DMS114 treated with DMSO at 0.1 percent for 48 hours (cell line): ENCODE measurements around the gene DEDD2.

Experiments used
- DNase-seq: peaks from one replicate; lab custom pipeline; 2025; ENCODE audit not compliant: unreplicated experiment; lab: John Stamatoyannopoulos, UW

The DEDD2 gene

DNA sequence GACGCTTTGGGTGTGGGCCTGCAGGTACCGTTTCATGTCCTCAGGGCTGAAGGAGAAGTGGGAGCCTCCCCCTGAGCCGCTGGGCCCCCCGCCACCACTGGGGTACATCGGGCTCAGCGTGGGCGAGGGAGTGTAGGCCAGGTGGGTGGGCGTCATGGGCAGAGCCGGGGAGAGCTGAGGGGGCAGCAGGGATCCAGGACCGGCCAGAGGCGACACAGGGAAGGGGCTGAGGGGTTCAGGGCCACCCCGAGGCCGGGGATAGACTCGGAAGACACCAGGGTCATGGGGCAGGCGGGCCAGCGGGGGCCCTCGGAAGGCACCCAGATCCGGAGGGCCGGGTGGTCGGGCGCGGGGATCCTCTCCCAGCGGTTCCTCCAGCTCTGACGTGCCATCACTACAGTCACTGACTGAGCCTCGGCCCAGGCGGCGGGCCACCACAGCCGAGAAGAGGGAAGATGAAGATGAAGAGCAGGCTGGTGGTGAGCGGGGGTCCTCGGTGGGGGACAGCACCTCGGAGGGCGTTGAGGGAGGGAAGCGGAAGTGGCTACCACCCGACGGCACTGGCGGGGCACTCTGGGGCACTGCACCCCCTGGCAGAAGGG lies 31.8 kb upstream of the DEDD2 start:
- DNase-seq = no peak

DNA sequence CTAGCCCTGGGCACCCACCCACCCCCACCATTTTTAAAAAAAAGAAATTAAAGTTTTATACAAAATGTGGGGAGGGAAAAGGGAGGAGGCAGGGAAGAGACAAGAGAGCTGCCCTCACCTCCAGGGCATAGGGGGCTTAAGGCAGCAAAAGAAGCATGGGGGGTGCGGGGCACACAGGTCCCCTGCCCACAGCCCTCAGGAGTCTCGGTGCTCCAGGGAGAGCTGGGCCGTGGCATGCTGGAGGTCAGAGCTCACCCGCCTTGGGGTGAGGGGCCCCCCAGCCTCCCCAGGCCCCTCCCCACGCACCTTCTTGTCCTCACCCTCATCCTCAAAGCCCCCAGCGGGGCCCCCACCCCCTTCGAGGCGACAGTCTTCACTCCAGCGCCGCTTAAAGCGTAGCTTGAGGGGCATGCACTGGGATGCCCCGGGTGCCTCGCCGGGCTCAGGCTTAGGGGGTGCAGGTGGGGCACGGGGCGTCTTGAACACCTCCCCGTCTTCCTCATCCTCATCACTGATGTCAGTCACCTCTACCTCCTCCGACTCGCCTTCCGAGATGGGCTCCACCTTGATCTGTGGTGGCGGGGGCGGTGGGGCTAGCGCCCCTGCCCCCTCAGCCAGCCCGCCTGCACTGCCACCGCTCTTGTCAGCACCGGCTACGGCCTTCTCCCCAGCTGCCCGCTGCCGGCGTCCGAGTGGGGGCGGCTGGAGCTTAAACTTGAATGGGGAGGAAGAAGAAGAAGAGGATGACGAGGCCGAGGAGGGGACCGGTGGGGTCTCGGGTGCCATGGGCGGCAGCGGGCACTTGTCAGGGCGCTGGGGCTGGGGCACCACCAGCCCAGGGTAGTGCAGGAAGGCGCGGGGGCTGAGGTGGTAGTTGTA lies 31.0 kb upstream of the DEDD2 start:
- no peak for DNase-seq

DNA sequence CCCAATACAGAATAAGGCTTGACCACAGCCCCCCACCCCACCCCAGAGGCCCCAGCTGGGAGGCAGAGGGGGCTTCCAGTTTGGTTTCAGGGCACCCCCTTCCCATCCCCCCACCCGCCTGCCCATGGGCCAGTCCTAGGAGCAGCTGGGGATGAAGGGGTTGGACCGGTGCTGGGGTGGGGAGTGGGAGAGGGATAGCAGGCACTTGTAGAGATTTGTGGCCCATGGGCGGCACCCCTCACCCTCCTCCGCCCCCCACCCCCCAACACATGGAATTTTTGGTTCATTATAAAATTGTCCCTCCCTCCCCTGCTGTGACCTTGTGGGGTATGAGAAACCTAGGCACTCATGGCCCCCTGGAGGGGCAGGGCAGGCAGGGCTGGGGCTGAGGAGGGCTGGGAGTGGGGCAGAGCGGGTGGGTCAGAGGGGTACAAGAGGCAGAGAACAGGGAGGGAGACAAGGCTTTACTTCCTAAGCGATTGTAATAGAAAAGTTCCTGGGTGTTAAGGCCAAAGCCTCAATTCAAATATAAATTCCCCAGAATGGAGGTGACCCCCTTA lies 30.2 kb upstream of the DEDD2 start:
- no peak for DNase-seq

DNA sequence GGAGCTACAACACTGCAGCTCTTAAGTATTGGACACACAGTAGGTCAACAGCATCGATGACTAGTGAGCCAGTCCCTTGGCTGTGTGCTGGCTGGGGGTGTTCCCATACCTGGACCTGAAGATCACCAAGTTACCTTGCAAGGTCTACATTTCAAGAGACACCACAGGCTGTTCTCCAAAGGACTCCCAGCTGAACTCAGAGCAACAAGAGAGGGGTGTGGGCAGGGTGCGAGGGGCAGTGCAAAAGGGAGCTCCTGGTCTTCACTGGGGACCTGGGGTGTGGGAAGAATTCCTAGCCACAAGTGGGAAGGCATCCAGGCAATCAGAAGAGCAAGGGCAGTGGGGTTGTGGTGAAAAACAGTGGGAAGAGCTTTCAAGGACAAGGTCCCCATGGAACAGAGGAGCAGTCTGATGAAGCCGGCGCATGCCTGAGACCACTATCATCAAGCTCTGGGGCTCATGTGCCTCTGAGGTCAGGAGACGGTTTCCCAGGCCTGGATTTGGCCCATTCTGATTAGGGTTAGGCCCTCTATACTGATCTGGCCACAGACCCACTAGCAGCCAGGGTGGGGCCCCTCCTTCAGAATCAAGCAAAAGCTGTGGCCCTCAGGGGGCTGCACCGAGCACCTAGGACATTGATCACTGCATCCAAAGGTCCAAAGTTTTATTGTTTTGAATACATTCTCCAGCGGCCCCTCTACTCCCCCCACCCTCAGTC lies 29.6 kb upstream of the DEDD2 start:
- no peak for DNase-seq

DNA sequence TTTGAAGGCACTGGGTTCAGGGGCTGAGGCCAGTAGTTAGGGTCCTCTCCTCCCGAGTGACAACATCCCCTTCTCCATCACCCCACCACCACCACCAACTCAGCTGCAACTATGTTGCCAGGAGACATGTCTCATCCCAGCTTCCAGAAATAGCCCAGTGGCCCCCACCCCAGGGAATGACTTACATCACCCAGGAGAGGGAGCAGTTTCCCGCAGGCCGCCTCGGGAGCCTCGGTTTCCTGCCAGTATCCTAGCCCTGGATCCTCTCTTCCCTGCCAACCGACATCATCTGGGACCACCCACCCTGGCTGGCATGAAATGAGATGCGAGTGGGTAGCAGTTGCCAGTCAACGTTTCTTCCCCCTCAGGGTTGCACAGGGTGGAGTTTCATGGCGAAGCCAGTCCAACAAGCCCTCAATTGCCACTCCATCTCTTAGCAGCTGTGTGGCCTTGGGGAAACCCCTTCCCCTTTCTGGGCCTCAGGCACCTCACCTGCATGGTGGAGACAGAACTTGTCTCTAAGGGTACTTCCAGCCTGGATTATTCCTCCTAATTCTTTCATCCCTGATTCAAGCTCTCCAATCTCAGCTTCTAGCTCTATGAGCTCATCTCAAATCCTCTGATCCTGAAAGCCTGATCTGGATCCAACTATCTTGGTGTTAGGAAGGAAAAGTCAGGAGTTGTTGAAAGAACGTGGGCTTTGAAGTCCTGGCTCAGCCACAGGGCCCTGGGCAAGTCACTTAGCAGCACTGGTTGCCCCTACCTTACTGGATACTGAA lies 28.9 kb upstream of the DEDD2 start:
- peak; percentile 57 for DNase-seq

DNA sequence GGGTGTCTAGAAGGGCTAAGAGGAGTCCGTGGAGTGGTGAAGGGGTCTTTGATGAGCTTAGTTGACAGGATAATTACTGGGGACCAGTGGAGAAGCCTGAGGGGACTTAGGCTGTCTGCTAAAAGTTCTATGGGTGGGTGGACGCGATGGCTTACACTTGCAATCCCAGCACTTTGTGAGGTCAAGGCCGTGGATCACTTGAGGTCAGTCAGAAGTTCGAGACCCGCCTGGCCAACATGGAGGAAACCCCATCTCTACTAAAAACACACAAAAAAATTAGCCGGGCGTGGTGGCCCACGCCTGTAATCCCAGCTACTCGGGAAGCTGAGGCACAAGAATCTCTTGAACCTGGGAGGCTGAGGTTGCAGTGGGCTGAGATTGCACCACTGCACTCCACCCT lies 27.8 kb upstream of the DEDD2 start:
- DNase-seq = no peak

DNA sequence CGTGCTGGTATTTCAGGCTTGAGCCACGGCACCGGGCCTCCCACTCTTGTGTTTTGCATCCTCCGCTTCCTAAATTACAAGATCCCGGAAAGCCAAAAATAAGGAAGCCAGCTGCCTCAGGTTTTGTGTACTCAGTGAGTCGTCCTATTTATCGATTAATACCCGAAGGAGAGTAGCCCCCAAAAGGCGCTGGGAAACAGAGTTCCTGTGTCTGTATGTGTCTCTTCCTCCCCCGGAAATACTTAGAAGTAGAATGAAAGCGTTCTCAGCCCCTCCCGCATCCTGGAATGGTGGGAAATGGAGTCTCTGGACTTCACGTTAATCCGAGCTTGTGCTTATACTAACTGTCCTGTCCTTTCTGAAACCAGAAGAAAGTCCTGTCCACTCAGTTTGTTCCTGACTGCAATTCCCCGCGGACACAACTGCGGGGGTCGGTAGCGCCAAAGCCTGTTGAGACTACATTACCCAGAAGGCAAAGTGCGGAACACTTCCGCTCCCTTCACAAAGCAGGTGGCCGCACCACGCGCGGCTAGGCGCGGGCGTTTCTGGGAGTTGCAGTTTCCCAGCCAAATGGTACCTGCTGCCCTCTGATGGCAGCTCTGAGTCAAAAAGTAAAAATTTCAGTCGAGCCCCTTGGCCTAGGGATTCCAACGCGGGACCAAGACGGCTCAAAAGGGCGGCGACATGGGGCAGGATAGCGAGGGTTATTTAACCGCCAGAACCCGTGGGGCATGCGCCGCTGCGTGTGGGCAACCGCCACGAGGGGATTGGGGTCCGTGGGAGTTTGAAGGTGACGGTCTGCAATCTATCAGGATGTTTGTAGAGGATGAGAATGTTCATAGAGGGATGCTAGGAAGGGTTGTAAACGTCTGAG lies 27.1 kb upstream of the DEDD2 start:
- DNase-seq = peak; percentile 97

DNA sequence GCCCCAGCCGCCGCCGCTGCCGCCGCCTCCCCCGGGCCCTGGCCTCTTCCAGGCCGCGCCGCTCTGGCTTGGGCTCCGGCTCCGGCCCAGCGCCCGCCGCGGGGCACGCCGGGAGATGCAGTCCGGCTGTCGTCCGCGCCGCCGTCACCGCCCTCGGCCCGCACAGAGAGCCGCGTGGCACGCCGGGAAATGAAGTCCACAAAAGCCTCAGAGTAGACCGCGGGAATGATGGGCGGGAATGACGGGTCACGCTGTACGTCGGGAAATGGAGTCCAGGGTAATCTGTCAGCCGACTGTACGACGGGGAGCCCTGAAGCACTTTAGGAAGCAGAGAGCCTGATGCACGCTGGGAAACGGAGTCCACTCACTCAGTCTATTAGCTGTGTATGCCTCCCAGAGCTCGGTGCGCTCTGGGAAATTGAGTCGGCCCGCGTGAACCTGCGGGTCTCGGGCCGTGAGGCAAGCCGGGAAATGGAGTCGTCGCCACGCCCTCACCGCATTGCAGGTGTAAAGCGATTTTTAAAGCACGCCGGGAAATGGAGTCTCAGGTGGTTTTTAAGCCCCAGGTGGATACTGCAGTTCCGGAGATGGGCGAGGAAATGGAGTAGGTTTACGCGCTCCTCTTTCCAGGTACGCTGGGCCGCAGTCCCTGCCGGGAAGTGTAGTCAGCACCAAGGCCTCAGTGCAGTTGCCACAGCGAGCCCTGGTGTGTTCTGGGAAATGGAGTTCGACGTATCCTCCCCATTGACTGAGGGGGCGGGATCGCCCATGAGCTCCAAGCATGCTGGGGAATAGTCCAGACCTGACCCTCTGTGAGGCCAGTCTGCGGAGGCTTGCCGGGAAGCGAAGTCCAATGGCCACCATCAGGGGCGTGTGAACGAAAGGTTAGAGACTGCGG lies 25.3 kb upstream of the DEDD2 start, which contains the start of gene GSK3A:
GSK3A (minus strand) TSS at position 91 of the 898 bp plus-strand sequence. CDS start 137 bp downstream, outside the sequence.
- DNase-seq = peak; percentile 98

DNA sequence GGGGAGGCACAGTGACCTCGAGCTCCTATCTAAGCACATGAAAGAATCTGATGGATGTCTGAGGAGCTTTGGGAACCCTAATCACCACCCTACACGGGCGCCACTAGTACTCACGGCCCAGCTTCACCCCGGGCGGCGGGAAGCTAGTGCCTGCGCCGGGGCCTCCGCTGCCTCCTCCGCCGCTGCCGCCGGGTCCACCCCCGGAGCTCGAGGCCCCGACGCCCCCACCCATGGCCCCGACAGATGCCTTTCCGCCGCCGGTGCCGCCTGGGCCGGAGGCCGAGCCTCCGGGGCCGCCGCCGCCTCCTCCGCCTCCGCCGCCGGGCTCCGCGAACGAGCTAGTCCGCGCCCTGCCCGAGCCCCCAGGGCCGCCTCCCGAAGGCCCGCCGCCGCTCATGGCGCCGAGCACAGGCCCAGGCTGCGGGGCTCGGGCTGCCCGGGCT lies 24.6 kb upstream of the DEDD2 start:
- DNase-seq = no peak

DNA sequence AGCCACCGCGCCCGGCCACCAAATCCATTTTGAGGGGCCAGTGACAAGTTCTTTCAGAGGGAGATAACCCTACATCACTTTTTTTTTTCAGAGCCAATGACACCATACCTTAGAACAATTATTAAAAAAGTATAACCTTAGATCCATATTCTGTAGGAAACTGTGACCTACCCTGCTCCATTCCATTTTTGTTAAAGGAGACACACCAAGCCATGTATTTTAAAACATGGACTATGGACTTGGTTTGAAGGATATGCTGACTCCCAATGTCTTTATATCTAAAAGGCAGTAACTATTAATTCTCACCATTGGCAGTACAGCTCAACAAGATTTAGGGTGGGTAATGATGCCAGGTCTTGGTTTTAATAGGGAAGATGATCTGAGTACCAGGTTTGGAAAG lies 23.8 kb upstream of the DEDD2 start:
- no peak for DNase-seq

DNA sequence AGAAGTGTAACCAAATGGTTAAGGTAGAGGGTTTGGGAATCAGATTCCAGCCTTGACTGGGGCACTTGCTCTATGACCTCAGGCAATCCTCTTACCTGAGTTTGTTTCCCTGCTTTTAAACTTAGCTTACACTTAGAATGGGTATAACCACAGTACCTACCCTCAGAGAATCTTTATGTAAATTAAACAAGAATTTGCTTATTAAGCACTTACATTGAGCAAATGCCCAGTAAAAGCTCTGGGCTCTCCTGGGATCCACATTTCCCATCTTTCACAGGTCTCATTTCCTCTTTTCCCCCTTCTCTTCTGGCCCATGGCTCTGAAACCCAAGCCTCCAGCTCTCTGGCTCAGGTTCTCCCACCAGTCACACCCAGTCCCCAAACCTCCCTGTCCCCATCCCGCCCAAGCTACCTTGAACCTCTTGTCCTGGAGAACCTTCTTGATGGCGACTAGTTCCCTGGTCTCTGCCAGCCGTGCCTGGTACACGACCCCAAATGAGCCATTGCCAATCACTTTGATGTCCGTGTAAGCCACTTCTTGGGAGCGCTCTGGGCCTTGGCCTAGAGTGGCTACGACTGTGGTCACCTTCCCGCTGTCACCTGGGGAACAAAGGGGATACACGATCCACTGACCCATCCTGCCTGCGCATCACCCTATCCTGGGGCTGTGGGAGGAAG lies 22.2 kb upstream of the DEDD2 start:
- no peak for DNase-seq

DNA sequence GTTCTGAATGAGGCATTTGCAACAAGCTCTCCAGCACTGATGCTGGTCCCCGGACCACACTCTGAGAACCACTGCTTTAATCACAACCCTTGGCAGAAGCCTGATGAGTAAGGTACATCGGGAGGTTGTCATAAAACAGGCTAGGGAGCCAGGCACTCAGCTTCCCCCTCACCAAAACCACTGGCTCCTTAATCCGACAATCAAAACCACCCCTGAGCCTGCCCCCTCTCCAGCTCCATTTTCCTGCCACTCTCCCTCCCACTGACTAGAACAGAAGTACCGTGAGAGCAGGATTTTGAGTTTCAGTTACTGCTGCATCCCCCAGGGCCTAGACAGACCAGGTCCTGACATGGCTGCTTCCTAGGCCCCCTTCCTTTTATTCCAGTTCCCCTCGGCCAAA lies 17.7 kb upstream of the DEDD2 start:
- DNase-seq = no peak

DNA sequence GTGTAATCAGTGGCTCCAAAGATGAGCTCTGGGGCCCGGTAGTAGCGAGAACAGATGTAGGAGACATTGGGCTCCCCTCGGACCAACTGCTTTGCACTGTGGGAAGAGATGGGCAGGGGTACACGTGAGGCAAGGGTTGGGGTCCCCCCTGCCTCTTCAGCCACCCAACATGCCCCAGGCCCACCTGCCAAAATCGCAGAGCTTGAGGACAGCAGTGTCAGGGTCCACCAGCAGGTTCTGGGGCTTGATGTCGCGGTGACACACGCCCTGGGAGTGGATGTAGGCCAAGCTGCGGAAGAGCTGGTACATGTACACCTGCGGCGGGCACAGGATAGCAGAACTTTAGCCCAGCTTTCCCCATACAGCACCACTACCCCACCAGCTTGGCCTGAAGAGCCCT lies 16.9 kb upstream of the DEDD2 start:
- no peak for DNase-seq

DNA sequence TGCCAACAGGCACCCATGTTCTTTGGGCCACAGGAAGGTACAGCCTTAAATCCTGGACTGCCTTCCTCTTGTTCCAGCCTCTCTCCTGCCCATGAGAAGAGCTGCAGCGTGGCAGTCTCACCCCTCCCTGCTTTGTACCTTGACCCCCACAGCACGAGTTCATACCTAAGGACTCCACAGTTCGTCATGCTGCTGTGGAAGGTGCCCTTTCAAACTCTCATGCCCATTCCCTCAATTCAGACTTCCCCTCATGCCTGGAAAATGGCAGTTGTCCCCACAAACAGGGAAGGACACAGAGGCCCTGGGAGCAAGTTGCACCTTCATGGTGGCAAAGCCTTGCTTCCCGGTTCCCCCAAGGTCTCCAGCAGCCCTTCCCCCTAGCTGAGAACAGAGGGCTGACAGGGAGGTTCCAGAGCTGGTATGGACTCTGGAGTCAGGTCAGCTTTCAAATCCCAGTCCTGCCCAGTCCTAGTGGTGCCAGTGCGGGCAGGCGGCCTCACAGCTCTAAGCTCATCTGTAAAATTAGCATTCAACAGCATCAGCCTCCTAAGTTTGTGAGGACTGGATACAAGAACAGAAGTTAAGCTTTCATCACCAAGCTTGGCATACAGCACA lies 16.3 kb upstream of the DEDD2 start:
- no peak for DNase-seq

DNA sequence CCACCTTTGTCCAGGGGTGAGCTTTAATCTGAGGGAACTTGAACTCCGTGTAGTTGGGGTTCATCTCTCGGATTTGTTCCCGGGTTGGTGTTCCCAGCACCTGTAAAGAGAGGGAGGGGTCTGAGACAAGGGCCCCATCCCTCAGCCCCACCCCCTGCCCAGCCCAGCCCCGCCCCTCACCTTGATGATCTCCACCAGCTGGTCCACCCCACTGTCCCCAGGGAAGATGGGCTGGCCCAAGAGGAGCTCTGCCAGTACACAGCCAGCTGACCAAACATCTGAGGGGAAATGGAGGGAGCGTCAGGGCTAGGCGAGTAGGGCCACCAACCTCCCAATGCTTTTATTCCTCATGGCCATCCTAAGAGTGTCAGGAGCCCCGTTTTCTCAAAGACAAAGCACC lies 15.6 kb upstream of the DEDD2 start:
- DNase-seq = no peak

DNA sequence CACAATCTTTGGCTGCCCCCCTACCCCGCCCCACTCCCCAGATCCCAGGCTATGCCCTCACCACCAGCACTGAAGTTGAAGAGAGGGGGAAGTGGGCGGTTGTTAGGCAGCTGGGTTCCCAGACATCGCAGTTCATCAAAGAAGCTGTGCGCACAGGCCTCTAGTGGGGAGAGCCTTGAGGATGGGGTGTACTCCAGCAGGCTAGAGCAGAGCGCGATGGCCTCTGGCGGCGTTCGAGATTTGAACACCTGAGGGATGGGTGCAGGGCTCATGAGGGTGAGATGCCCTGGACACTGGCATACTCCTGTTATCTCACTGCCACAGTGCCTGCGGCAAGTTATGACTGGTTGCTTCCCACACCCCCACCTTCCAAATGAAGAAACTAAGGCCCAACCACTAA lies 15.0 kb upstream of the DEDD2 start:
- no peak for DNase-seq

DNA sequence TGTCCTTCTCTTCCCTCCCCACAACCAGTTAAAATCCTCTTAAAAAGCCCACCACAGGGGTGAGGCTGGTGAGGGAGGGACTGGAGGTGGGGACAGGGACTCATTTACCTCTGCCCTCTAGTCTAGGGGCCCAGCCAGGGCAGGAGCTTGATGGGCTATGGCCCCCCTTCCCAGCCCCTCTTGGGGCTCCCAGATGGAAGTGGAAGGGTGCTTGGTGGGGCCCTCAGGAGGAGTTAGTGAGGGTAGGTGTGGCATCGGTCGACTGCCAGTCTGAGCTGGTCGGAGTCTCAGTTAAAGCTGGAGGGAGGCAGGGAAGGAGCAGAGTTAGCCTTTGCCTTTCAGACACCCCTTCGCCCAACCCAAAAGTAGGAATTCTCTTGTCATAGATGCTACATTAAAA lies 13.1 kb upstream of the DEDD2 start:
- no peak for DNase-seq

DNA sequence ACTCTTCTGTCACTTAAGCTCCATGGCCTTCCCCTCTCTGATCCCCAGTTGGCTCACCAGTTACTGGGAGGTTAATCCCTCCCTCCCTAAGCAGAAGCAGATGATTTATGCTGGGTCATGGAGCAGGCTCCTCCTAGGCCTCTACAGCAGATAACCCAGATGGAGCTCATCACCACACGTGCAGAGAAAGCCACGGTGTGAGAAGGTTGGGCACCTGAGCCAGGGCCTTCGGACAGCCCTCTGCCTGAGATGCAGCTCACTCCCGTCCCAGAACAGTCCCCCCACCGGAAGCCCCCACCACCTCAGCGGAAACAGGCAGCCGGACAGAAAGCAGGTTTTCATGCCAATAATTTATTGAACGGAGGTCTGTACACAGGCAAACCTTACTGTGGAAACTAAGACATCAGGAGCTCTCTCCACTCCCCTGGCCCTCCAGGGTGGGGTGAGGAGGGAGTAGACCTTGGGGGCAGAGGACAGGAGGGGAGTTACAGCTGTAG lies 12.4 kb upstream of the DEDD2 start:
- no peak for DNase-seq
